Ishikawa (cell line): ENCODE results near the gene GALK1.

Experiments
- CEBPB ChIP-seq: IDR thresholded peaks from 2 replicates; pipeline ENCODE4 v1.6.1; 2012
- CREB1 ChIP-seq: IDR thresholded peaks from 2 replicates; pipeline ENCODE4 v1.6.1; 2012; ENCODE audit warnings: low read depth
- EGR1 ChIP-seq: IDR thresholded peaks from 2 replicates; pipeline ENCODE4 v1.6.1; 2012
- EP300 ChIP-seq: IDR thresholded peaks from 2 replicates; pipeline ENCODE4 v1.6.1; 2012; ENCODE audit warnings: borderline replicate concordance
- NFIC ChIP-seq: IDR thresholded peaks from 2 replicates; pipeline ENCODE4 v1.6.1; 2012
- RAD21 ChIP-seq: IDR thresholded peaks from 2 replicates; pipeline ENCODE4 v1.6.1; 2012; ENCODE audit warnings: low read depth
- TAF1 ChIP-seq: IDR thresholded peaks from 2 replicates; pipeline ENCODE4 v1.6.1; 2012; ENCODE audit warnings: low read depth, mild to moderate bottlenecking
- TCF12 ChIP-seq: IDR thresholded peaks from 2 replicates; pipeline ENCODE4 v1.6.1; 2012; ENCODE audit warnings: low read depth
- TEAD4 ChIP-seq: IDR thresholded peaks from 2 replicates; pipeline ENCODE4 v1.6.1; 2012
- YY1 ChIP-seq: IDR thresholded peaks from 2 replicates; pipeline ENCODE4 v1.6.1; 2012; ENCODE audit warnings: low read depth
- ZBTB7A ChIP-seq: IDR thresholded peaks from 2 replicates; pipeline ENCODE4 v1.6.1; 2012; ENCODE audit warnings: low read depth
- TF ChIP-seq, protein P1 (sequence below): IDR thresholded peaks from 2 replicates; pipeline ENCODE4 v1.6.1; 2012
- TF ChIP-seq, protein P2 (sequence below): IDR thresholded peaks from 2 replicates; pipeline ENCODE4 v1.6.1; 2012; ENCODE audit warnings: low read depth, mild to moderate bottlenecking
- TF ChIP-seq, protein P3 (sequence below): IDR thresholded peaks from 2 replicates; pipeline ENCODE4 v1.6.1; 2012

DNA sequence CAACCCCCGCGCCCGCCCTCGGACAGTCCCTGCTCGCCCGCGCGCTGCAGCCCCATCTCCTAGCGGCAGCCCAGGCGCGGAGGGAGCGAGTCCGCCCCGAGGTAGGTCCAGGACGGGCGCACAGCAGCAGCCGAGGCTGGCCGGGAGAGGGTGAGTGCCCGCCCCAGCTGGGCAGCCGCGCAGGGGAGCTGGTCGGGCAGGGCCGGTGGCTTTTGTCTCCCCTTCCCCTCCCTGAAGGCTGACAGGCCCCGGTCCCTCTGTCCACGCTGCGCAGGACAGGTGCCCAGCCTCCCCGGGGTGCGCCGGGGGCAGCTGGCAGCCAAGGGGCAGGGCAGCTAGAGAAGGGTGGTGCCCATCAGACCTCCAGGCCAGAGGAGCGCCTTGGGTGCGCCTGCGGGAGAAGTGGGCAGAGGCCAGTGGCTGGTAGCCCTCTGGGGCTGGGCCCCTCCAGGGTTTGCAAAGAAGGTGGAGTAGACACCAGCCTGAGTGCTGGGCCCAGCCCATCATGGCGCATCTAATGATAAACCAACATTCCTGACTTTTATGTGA is 43.5 kb downstream of the GALK1 start:
- TF ChIP-seq EP300 (0 out of 2 replicates have a peak, but pooled peaks have one; percentile 9), TCF12 (no peak; the same call in 1 of the 2 replicates), TAF1 (peak; percentile 69), RAD21 (no peak; the same call in 1 of the 2 replicates), TEAD4 (no peak), YY1 (no peak; the same call in 1 of the 2 replicates), NFIC (no peak; the same call in 1 of the 2 replicates), CREB1 (no peak), EGR1 (no peak), ZBTB7A (no peak), CEBPB (no peak)
- TF ChIP-seq, protein P1, sequence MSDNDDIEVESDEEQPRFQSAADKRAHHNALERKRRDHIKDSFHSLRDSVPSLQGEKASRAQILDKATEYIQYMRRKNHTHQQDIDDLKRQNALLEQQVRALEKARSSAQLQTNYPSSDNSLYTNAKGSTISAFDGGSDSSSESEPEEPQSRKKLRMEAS: peak; percentile 58
- TF ChIP-seq, protein P2, sequence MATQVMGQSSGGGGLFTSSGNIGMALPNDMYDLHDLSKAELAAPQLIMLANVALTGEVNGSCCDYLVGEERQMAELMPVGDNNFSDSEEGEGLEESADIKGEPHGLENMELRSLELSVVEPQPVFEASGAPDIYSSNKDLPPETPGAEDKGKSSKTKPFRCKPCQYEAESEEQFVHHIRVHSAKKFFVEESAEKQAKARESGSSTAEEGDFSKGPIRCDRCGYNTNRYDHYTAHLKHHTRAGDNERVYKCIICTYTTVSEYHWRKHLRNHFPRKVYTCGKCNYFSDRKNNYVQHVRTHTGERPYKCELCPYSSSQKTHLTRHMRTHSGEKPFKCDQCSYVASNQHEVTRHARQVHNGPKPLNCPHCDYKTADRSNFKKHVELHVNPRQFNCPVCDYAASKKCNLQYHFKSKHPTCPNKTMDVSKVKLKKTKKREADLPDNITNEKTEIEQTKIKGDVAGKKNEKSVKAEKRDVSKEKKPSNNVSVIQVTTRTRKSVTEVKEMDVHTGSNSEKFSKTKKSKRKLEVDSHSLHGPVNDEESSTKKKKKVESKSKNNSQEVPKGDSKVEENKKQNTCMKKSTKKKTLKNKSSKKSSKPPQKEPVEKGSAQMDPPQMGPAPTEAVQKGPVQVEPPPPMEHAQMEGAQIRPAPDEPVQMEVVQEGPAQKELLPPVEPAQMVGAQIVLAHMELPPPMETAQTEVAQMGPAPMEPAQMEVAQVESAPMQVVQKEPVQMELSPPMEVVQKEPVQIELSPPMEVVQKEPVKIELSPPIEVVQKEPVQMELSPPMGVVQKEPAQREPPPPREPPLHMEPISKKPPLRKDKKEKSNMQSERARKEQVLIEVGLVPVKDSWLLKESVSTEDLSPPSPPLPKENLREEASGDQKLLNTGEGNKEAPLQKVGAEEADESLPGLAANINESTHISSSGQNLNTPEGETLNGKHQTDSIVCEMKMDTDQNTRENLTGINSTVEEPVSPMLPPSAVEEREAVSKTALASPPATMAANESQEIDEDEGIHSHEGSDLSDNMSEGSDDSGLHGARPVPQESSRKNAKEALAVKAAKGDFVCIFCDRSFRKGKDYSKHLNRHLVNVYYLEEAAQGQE: no peak
- TF ChIP-seq, protein P3, sequence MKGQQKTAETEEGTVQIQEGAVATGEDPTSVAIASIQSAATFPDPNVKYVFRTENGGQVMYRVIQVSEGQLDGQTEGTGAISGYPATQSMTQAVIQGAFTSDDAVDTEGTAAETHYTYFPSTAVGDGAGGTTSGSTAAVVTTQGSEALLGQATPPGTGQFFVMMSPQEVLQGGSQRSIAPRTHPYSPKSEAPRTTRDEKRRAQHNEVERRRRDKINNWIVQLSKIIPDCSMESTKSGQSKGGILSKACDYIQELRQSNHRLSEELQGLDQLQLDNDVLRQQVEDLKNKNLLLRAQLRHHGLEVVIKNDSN: peak; percentile 17; the same call in 1 of the 2 replicates
